H9 (cell line): ENCODE results near the gene ATP1A4. TPM values are rescaled to one million over a fixed set of nuclear protein-coding genes. Genes with fewer than 3 reads are reported as not detected.

ENCODE experiments used
- DNase-seq: peaks from one replicate; pipeline ENCODE4 v3.0.0-alpha.2; 2017
- H2AFZ ChIP-seq: one replicate; pipeline ENCODE4 v1.6.1; 2013; ENCODE audit warnings: mild to moderate bottlenecking, low read length, control low read depth, moderate library complexity
- H2AK5ac ChIP-seq: 2 replicates; pipeline ENCODE4 v1.6.1; 2013; ENCODE audit warnings: low read length, control low read depth, mixed read lengths; ENCODE audit not compliant: insufficient read length
- H2BK120ac ChIP-seq: one replicate; pipeline ENCODE4 v1.6.1; 2013; ENCODE audit warnings: low read depth, mild to moderate bottlenecking, low read length, control low read depth, inconsistent platforms; ENCODE audit not compliant: poor library complexity, severe bottlenecking
- H2BK12ac ChIP-seq: 2 replicates; pipeline ENCODE4 v1.6.1; 2013; ENCODE audit warnings: low read length, control low read depth, mixed read lengths, low read depth; ENCODE audit not compliant: insufficient read length
- H2BK15ac ChIP-seq: 2 replicates; pipeline ENCODE4 v1.6.1; 2013; ENCODE audit warnings: low read depth, low read length, control low read depth
- H2BK20ac ChIP-seq: one replicate; pipeline ENCODE4 v1.6.1; 2013; ENCODE audit warnings: low read depth, mild to moderate bottlenecking, low read length, control low read depth, inconsistent platforms; ENCODE audit not compliant: poor library complexity, severe bottlenecking
- H2BK5ac ChIP-seq: 2 replicates; pipeline ENCODE4 v1.6.1; 2013; ENCODE audit warnings: low read length, control low read depth, mixed read lengths; ENCODE audit not compliant: insufficient read length
- H3K14ac ChIP-seq: 2 replicates; pipeline ENCODE4 v1.6.1; 2013; ENCODE audit warnings: low read length, control low read depth; ENCODE audit not compliant: insufficient read depth
- H3K18ac ChIP-seq: 2 replicates; pipeline ENCODE4 v1.6.1; 2013; ENCODE audit warnings: low read depth, mild to moderate bottlenecking, mixed read lengths, low read length, control low read depth; ENCODE audit not compliant: insufficient read length
- H3K23ac ChIP-seq: 2 replicates; pipeline ENCODE4 v1.6.1; 2013; ENCODE audit warnings: low read length, control low read depth, mixed read lengths, low read depth; ENCODE audit not compliant: insufficient read length
- H3K23me2 ChIP-seq: 2 replicates; pipeline ENCODE4 v1.6.1; 2013; ENCODE audit warnings: low read depth, mild to moderate bottlenecking, mixed read lengths, low read length, control low read depth; ENCODE audit not compliant: insufficient read length, poor library complexity, severe bottlenecking
- H3K27ac ChIP-seq: 2 replicates; pipeline ENCODE4 v1.5.1; 2013; ENCODE audit warnings: low read length, control low read depth, mixed read lengths, low read depth; ENCODE audit not compliant: insufficient read length
- H3K27me3 ChIP-seq: 2 replicates; pipeline ENCODE4 v1.6.1; 2013; ENCODE audit warnings: low read length, control low read depth, inconsistent platforms; ENCODE audit not compliant: insufficient read depth
- H3K4ac ChIP-seq: 2 replicates; pipeline ENCODE4 v1.6.1; 2013; ENCODE audit warnings: low read depth, mild to moderate bottlenecking, control low read depth, inconsistent platforms, low read length, moderate library complexity
- H3K4me1 ChIP-seq: 2 replicates; pipeline ENCODE4 v1.6.1; 2013; ENCODE audit warnings: low read length, control low read depth, inconsistent platforms; ENCODE audit not compliant: insufficient read depth
- H3K4me2 ChIP-seq: 2 replicates; pipeline ENCODE4 v1.6.1; 2013; ENCODE audit warnings: low read length, control low read depth, mixed read lengths; ENCODE audit not compliant: insufficient read length, insufficient read depth
- H3K56ac ChIP-seq: 2 replicates; pipeline ENCODE4 v1.6.1; 2013; ENCODE audit warnings: low read depth, mild to moderate bottlenecking, mixed read lengths, low read length, control low read depth; ENCODE audit not compliant: insufficient read length
- H3K79me1 ChIP-seq: 2 replicates; pipeline ENCODE4 v1.6.1; 2013; ENCODE audit warnings: low read depth, mild to moderate bottlenecking, moderate library complexity, low read length, control low read depth, inconsistent platforms; ENCODE audit not compliant: insufficient read depth, poor library complexity, severe bottlenecking
- H3K79me2 ChIP-seq: 2 replicates; pipeline ENCODE4 v1.6.1; 2013; ENCODE audit warnings: low read length, control low read depth, inconsistent platforms; ENCODE audit not compliant: insufficient read depth
- H3K9ac ChIP-seq: 2 replicates; pipeline ENCODE4 v1.6.1; 2013; ENCODE audit warnings: low read length, control low read depth, mixed read lengths; ENCODE audit not compliant: insufficient read length; ENCODE audit errors: extremely low read depth
- H3K9me3 ChIP-seq: one replicate; pipeline ENCODE4 v1.6.1; 2013; ENCODE audit warnings: low read depth, low read length, inconsistent platforms; ENCODE audit not compliant: control insufficient read depth
- H3T11ph ChIP-seq: one replicate; pipeline ENCODE4 v1.6.1; 2013; ENCODE audit warnings: mild to moderate bottlenecking, low read length, control low read depth, inconsistent platforms
- H4K20me1 ChIP-seq: one replicate; pipeline ENCODE4 v1.6.1; 2013; ENCODE audit not compliant: control insufficient read depth, insufficient read length, insufficient read depth
- H4K5ac ChIP-seq: 2 replicates; pipeline ENCODE4 v1.6.1; 2013; ENCODE audit warnings: low read depth, mild to moderate bottlenecking, mixed read lengths, low read length, control low read depth; ENCODE audit not compliant: insufficient read length
- H4K8ac ChIP-seq: replicated peaks from 2 replicates; pipeline ENCODE4 v1.6.1; 2013; ENCODE audit warnings: low read length, control low read depth, mixed read lengths, low read depth; ENCODE audit not compliant: insufficient read length
- H4K91ac ChIP-seq: 2 replicates; pipeline ENCODE4 v1.6.1; 2013; ENCODE audit warnings: low read depth, mild to moderate bottlenecking, moderate library complexity, mixed read lengths, low read length, control low read depth; ENCODE audit not compliant: insufficient read length
- H3K27ac Mint-ChIP-seq, 3 experiments: 2 replicates in 2 of 3; 3 replicates in 1 of 3; pipeline ENCODE4 v1.8.0; 2020 to 2021; ENCODE audit warnings: mixed read lengths in 3 of 3, mild to moderate bottlenecking in 1 of 3, moderate library complexity in 1 of 3
- H3K27me3 Mint-ChIP-seq: 2 replicates; pipeline ENCODE4 v1.8.0; 2021; ENCODE audit warnings: low read depth, mild to moderate bottlenecking, moderate library complexity, mixed read lengths
- H3K36me3 Mint-ChIP-seq, 3 experiments: 2 replicates in 2 of 3; 3 replicates in 1 of 3; pipeline ENCODE4 v1.8.0; 2020 to 2021; ENCODE audit warnings: low read depth in 3 of 3, mixed read lengths in 3 of 3; ENCODE audit not compliant: insufficient read depth in 1 of 3
- H3K4me1 Mint-ChIP-seq, 2 experiments: 2 replicates each; pipeline ENCODE4 v1.8.0; 2020; ENCODE audit warnings: mixed read lengths in 2 of 2
- H3K4me3 Mint-ChIP-seq, 2 experiments: 2 replicates in 1 of 2; 3 replicates in 1 of 2; pipeline ENCODE4 v1.8.0; 2020 to 2021; ENCODE audit warnings: mild to moderate bottlenecking in 2 of 2, mixed read lengths in 2 of 2, moderate library complexity in 1 of 2
- H3K9me3 Mint-ChIP-seq, 2 experiments: 2 replicates in 1 of 2; 3 replicates in 1 of 2; pipeline ENCODE4 v1.8.0; 2020; ENCODE audit warnings: mild to moderate bottlenecking in 2 of 2, mixed read lengths in 2 of 2, moderate library complexity in 1 of 2
- CTCF ChIP-seq: fragments of 200-600 bp; sonication (generic); conservative IDR thresholded peaks from 3 replicates; pipeline ENCODE4 v1.8.0; 2021; ENCODE audit warnings: antibody characterized with exemption, mild to moderate bottlenecking
- WGBS: extraction: QIAGEN DNeasy Blood & Tissue Kit; methylation state at CpG from one replicate; pipeline ENCODE4 v1.1.7; 2013; ENCODE audit warnings: missing lambda C conversion rate, low lambda C conversion rate, mixed read lengths; ENCODE audit not compliant: insufficient read length; ENCODE audit errors: extremely low coverage; 5-methylcytosine and 5-hydroxymethylcytosine counted together
- total RNA-seq: library from RNA; stranded (reverse); gene quantifications from 2 replicates; pipeline ENCODE4 v1.2.1, GENCODE V29; 2021

Gene ATP1A4
- total RNA-seq, 1 experiment from 2014 or later = 0.20 TPM

- Mint-ChIP-seq H3K27ac (no peak overlapping the region), H3K27me3 (peaks cover 6% of the 10 kb centered on the region), H3K4me1 (peaks cover 3 to 13% of the 10 kb centered on the region in 2 experiments; a peak in 3 of 4 replicates), H3K36me3 (no peaks in the 10 kb centered on the region), H3K9me3 (no peaks in the 10 kb centered on the region), H3K4me3 (no peak overlapping the region)
- Histone ChIP-seq H4K5ac (no peak overlapping the region), H3K4me2 (no peak overlapping the region), H4K8ac (no peak overlapping the region), H2BK5ac (no peak overlapping the region), H3K23ac (no peak overlapping the region), H3K23me2 (no peaks in the 10 kb centered on the region), H3T11ph (no peak overlapping the region), H2BK120ac (no peak overlapping the region), H3K27ac (no peak overlapping the region), H2BK12ac (no peak overlapping the region), H3K9ac (no peak overlapping the region), H2BK15ac (no peak overlapping the region), H2AK5ac (no peak overlapping the region), H3K79me2 (no peaks in the 10 kb centered on the region), H4K91ac (no peak overlapping the region), H2BK20ac (no peak overlapping the region), H3K18ac (no peak overlapping the region), H3K27me3 (no peaks in the 10 kb centered on the region), H3K56ac (no peak overlapping the region), H2AFZ (no peak overlapping the region), H3K14ac (no peak overlapping the region), H3K4me1 (no peaks in the 10 kb centered on the region; the same call in 1 of the 2 replicates), H3K79me1 (no peaks in the 10 kb centered on the region), H3K9me3 (no peaks in the 10 kb centered on the region), H3K4ac (no peak overlapping the region), H4K20me1 (no peaks in the 10 kb centered on the region)
- no peak for DNase-seq
- no CpG with 5 or more reads among the region's 3 CpGs for WGBS
- TF ChIP-seq CTCF = no peak
These were observed 3.3 kb upstream of the ATP1A4 start for GRCh38 chr1:160148121-160148520.
